ENCODE results near the gene BCL2L1.

The BCL2L1 gene

GRCh38 chr20:31707258-31707615 lies 15.4 kb downstream of the BCL2L1 start:
- no peak for DNase-seq (ENCODE audit: extremely low spot score)
- POLR2A ChIA-PET: no interaction called here
- CTCF ChIA-PET: interaction anchor here (0.7 to 4.2 kb wide), 9 partner anchors 9 to 145 kb away, joined by 3 to 34 read pairs (median 7); partner anchors contain the start of gene BCL2L1
- no peak for TF ChIP-seq CTCF (IDR thresholded peaks at IDR 0.05; ENCODE audit: control extremely low read depth, extremely low read depth, low read depth, missing control alignments)

GRCh38 chr20:31706607-31707257 lies 15.9 kb downstream of the BCL2L1 start:
- ChIA-PET CTCF (interaction anchor here (0.7 to 4.2 kb wide), 9 partner anchors 9 to 146 kb away, joined by 3 to 34 read pairs (median 7); partner anchors contain the start of gene BCL2L1), POLR2A (interaction anchor here (1.5 kb wide), 1 partner anchor 11 kb away, joined by 4 read pairs; no protein-coding TSS in a partner anchor)
- no peak for TF ChIP-seq CTCF (IDR thresholded peaks at IDR 0.05; ENCODE audit: control extremely low read depth, extremely low read depth, low read depth, missing control alignments)
- DNase-seq (ENCODE audit: extremely low spot score): no peak

- ChIA-PET POLR2A (interaction anchor here (1.5 kb wide), 1 partner anchor 11 kb away, joined by 4 read pairs; no protein-coding TSS in a partner anchor), CTCF (interaction anchor here (0.7 to 4.2 kb wide), 10 partner anchors 10 to 175 kb away, joined by 3 to 34 read pairs (median 6); partner anchors contain the start of gene BCL2L1)
- TF ChIP-seq CTCF (IDR thresholded peaks at IDR 0.05; ENCODE audit: control extremely low read depth, extremely low read depth, low read depth, missing control alignments): no peak
- DNase-seq (ENCODE audit: extremely low spot score): peak; percentile 44
Measured at GRCh38 chr20:31705598-31706597, 16.8 kb downstream of the BCL2L1 start.

GRCh38 chr20:31705191-31705590 lies 17.5 kb downstream of the BCL2L1 start:
- CTCF ChIA-PET: interaction anchor here (0.7 to 4.2 kb wide), 10 partner anchors 11 to 174 kb away, joined by 3 to 34 read pairs (median 6); partner anchors contain the start of gene BCL2L1
- DNase-seq (ENCODE audit: extremely low spot score): no peak
- POLR2A ChIA-PET: interaction anchor here (1.5 kb wide), 1 partner anchor 12 kb away, joined by 4 read pairs; no protein-coding TSS in a partner anchor
- TF ChIP-seq CTCF (IDR thresholded peaks at IDR 0.05; ENCODE audit: control extremely low read depth, extremely low read depth, low read depth, missing control alignments): no peak

GRCh38 chr20:31704225-31705119 lies 18.2 kb downstream of the BCL2L1 start:
- DNase-seq (ENCODE audit: extremely low spot score): no peak
- no peak for TF ChIP-seq CTCF (IDR thresholded peaks at IDR 0.05; ENCODE audit: control extremely low read depth, extremely low read depth, low read depth, missing control alignments)
- CTCF ChIA-PET: interaction anchor here (0.7 to 4.2 kb wide), 7 partner anchors 11 to 173 kb away, joined by 3 to 34 read pairs (median 4); partner anchors contain the start of gene BCL2L1
- POLR2A ChIA-PET: no interaction called here
